ENCODE data around the gene SLC4A9. TPM values are rescaled to one million over a fixed set of nuclear protein-coding genes. Genes with fewer than 3 reads are reported as not detected.
A peak's percentile ranks its signal among the peaks of the same experiment; 100 is the strongest.
"Not testable (repeated sequence)": the region's sequence is repeated elsewhere in the genome, so short reads cannot be mapped to it uniquely, and the experiment has no call there.

SLC4A9 gene
- total RNA-seq, 1 donor from 2014 or later, result 0.18 TPM

GRCh38 chr5:140342896-140343295, 17.1 kb upstream of the SLC4A9 start:
- no peak for DNase-seq (ENCODE audit: low spot score)
- peak overlapping the region; percentile 82 for H3K4me3 Mint-ChIP-seq (ENCODE audit: low read depth)
- H3K4me1 Mint-ChIP-seq (ENCODE audit: low read depth), result peaks cover 49% of the 10 kb centered on the region
- peak overlapping the region; percentile 92 for H3K27ac Mint-ChIP-seq
- no peaks in the 10 kb centered on the region for H3K9me3 Mint-ChIP-seq
- no peaks in the 10 kb centered on the region for H3K27me3 Mint-ChIP-seq (ENCODE audit: low read depth)
- intact Hi-C loops (cut with micrococcal nuclease), result loop anchor here (1.0 kb wide), 1 partner anchor 92 kb away; no protein-coding TSS in a partner anchor
- peaks cover 62% of the 10 kb centered on the region for H3K36me3 Mint-ChIP-seq (ENCODE audit: low read depth)

- not testable (repeated sequence) for H3K27ac Mint-ChIP-seq; H3K9me3 Mint-ChIP-seq; DNase-seq (ENCODE audit: low spot score); H3K27me3 Mint-ChIP-seq (ENCODE audit: low read depth)
- intact Hi-C loops (cut with micrococcal nuclease), result loop anchor here (2.0 kb wide), 1 partner anchor 41 kb away; the partner anchor contains the start of gene PFDN1
- Mint-ChIP-seq H3K36me3 (ENCODE audit: low read depth) (peaks cover 56% of the 10 kb centered on the region), H3K4me3 (ENCODE audit: low read depth) (peak overlapping the region; percentile 87), H3K4me1 (ENCODE audit: low read depth) (peaks cover 47% of the 10 kb centered on the region)
Measured at GRCh38 chr5:140343849-140344248, 16.1 kb upstream of the SLC4A9 start.

- peaks cover 4% of the 10 kb centered on the region for H3K27me3 Mint-ChIP-seq (ENCODE audit: low read depth)
- H3K9me3 Mint-ChIP-seq, result no peaks in the 10 kb centered on the region
- no peak for DNase-seq (ENCODE audit: low spot score)
- peaks cover 47% of the 10 kb centered on the region for H3K4me1 Mint-ChIP-seq (ENCODE audit: low read depth)
- intact Hi-C loops (cut with micrococcal nuclease), result loop anchor here (2.0 kb wide), 1 partner anchor 42 kb away; the partner anchor contains the start of gene PFDN1
- H3K27ac Mint-ChIP-seq, result no peak overlapping the region
- H3K4me3 Mint-ChIP-seq (ENCODE audit: low read depth), result peak overlapping the region; percentile 87
- H3K36me3 Mint-ChIP-seq (ENCODE audit: low read depth), result peaks cover 49% of the 10 kb centered on the region
Measured at GRCh38 chr5:140344683-140345423, 15.1 kb upstream of the SLC4A9 start.

- Mint-ChIP-seq H3K27ac (no peak overlapping the region), H3K27me3 (ENCODE audit: low read depth) (peaks cover 8% of the 10 kb centered on the region), H3K4me3 (ENCODE audit: low read depth) (peak overlapping the region; percentile 87), H3K36me3 (ENCODE audit: low read depth) (peaks cover 41% of the 10 kb centered on the region), H3K9me3 (no peaks in the 10 kb centered on the region), H3K4me1 (ENCODE audit: low read depth) (peaks cover 42% of the 10 kb centered on the region)
- intact Hi-C loops (cut with micrococcal nuclease), result loop anchor here (2.0 kb wide), 1 partner anchor 43 kb away; the partner anchor contains the start of gene PFDN1
- DNase-seq (ENCODE audit: low spot score), result no peak
Measured at GRCh38 chr5:140345919-140346347, 14.1 kb upstream of the SLC4A9 start.

GRCh38 chr5:140346348-140347221, 13.4 kb upstream of the SLC4A9 start, which contains the start of gene HBEGF:
Gene HBEGF, minus strand, starts transcription at chr5:140346603. Its CDS starts 275 bp downstream, at chr5:140346328.
- Mint-ChIP-seq H3K4me3 (ENCODE audit: low read depth) (peak within 1 kb of the TSS; percentile 87), H3K27me3 (ENCODE audit: low read depth) (peaks cover 11% of the 10 kb centered on the region)

GRCh38 chr5:140347360-140347759, 12.6 kb upstream of the SLC4A9 start:
- no peak overlapping the region for H3K27ac Mint-ChIP-seq
- peak overlapping the region; percentile 69 for H3K4me3 Mint-ChIP-seq (ENCODE audit: low read depth)
- peaks cover 28% of the 10 kb centered on the region for H3K36me3 Mint-ChIP-seq (ENCODE audit: low read depth)
- intact Hi-C loops (cut with micrococcal nuclease), result no loop called here
- peaks cover 35% of the 10 kb centered on the region for H3K4me1 Mint-ChIP-seq (ENCODE audit: low read depth)
- DNase-seq (ENCODE audit: low spot score), result no peak
- H3K27me3 Mint-ChIP-seq (ENCODE audit: low read depth), result peaks cover 13% of the 10 kb centered on the region
- H3K9me3 Mint-ChIP-seq, result no peaks in the 10 kb centered on the region

More at GRCh38 chr5:140346348-140347221, 13.4 kb upstream of the SLC4A9 start, which contains the start of gene HBEGF:
- no peaks in the 10 kb centered on the region for H3K9me3 Mint-ChIP-seq
- peaks cover 35% of the 10 kb centered on the region for H3K36me3 Mint-ChIP-seq (ENCODE audit: low read depth)
- intact Hi-C loops (cut with micrococcal nuclease), result no loop called here
- DNase-seq (ENCODE audit: low spot score), result peak; percentile 36
- H3K4me1 Mint-ChIP-seq (ENCODE audit: low read depth), result peaks cover 39% of the 10 kb centered on the region
- peak within 1 kb of the TSS; percentile 33 for H3K27ac Mint-ChIP-seq

- intact Hi-C loops (cut with micrococcal nuclease), result no loop called here
- DNase-seq (ENCODE audit: low spot score), result no peak
- H3K36me3 Mint-ChIP-seq (ENCODE audit: low read depth), result peaks cover 20% of the 10 kb centered on the region
- H3K4me3 Mint-ChIP-seq (ENCODE audit: low read depth), result no peak overlapping the region
- peaks cover 13% of the 10 kb centered on the region for H3K27me3 Mint-ChIP-seq (ENCODE audit: low read depth)
- peaks cover 27% of the 10 kb centered on the region for H3K4me1 Mint-ChIP-seq (ENCODE audit: low read depth)
- H3K9me3 Mint-ChIP-seq, result no peaks in the 10 kb centered on the region
- H3K27ac Mint-ChIP-seq, result no peak overlapping the region
Measured at GRCh38 chr5:140348104-140348503, 11.9 kb upstream of the SLC4A9 start.

GRCh38 chr5:140349244-140349643, 10.8 kb upstream of the SLC4A9 start:
- H3K4me1 Mint-ChIP-seq (ENCODE audit: low read depth), result peaks cover 21% of the 10 kb centered on the region
- peaks cover 15% of the 10 kb centered on the region for H3K27me3 Mint-ChIP-seq (ENCODE audit: low read depth)
- DNase-seq (ENCODE audit: low spot score), result no peak
- intact Hi-C loops (cut with micrococcal nuclease), result no loop called here
- H3K27ac Mint-ChIP-seq, result no peak overlapping the region
- no peak overlapping the region for H3K4me3 Mint-ChIP-seq (ENCODE audit: low read depth)
- H3K9me3 Mint-ChIP-seq, result no peaks in the 10 kb centered on the region
- peaks cover 9% of the 10 kb centered on the region for H3K36me3 Mint-ChIP-seq (ENCODE audit: low read depth)

- Mint-ChIP-seq H3K27me3 (ENCODE audit: low read depth) (peaks cover 15% of the 10 kb centered on the region), H3K27ac (no peak overlapping the region), H3K9me3 (no peaks in the 10 kb centered on the region), H3K36me3 (ENCODE audit: low read depth) (no peaks in the 10 kb centered on the region), H3K4me1 (ENCODE audit: low read depth) (peaks cover 10% of the 10 kb centered on the region), H3K4me3 (ENCODE audit: low read depth) (no peak overlapping the region)
- intact Hi-C loops (cut with micrococcal nuclease), result loop anchor here (1.0 to 5.0 kb wide), 3 partner anchors 107 to 174 kb away; partner anchors contain the start of gene CYSTM1
- peak; percentile 45 for DNase-seq (ENCODE audit: low spot score)
Measured at GRCh38 chr5:140351609-140352334, 8.2 kb upstream of the SLC4A9 start.

- Mint-ChIP-seq H3K36me3 (ENCODE audit: low read depth) (no peaks in the 10 kb centered on the region), H3K4me3 (ENCODE audit: low read depth) (no peak overlapping the region), H3K27ac (no peak overlapping the region), H3K27me3 (ENCODE audit: low read depth) (peaks cover 15% of the 10 kb centered on the region), H3K4me1 (ENCODE audit: low read depth) (peaks cover 13% of the 10 kb centered on the region), H3K9me3 (no peaks in the 10 kb centered on the region)
- intact Hi-C loops (cut with micrococcal nuclease), result no loop called here
- no peak for DNase-seq (ENCODE audit: low spot score)
Measured at GRCh38 chr5:140355546-140355945, 4.4 kb upstream of the SLC4A9 start.

- intact Hi-C loops (cut with micrococcal nuclease), result loop anchor here (1.0 kb wide), 2 partner anchors 113 to 117 kb away; no protein-coding TSS in a partner anchor
- Mint-ChIP-seq H3K36me3 (ENCODE audit: low read depth) (no peaks in the 10 kb centered on the region), H3K9me3 (no peaks in the 10 kb centered on the region), H3K4me3 (ENCODE audit: low read depth) (no peak overlapping the region), H3K27ac (no peak overlapping the region), H3K4me1 (ENCODE audit: low read depth) (peaks cover 9% of the 10 kb centered on the region), H3K27me3 (ENCODE audit: low read depth) (peaks cover 9% of the 10 kb centered on the region)
- DNase-seq (ENCODE audit: low spot score), result no peak
Measured at GRCh38 chr5:140356853-140357725, 2.9 kb upstream of the SLC4A9 start.

Data from activated T-helper 2 cell treated with anti-CD3 and anti-CD28 coated beads, Interferon-gamma antibody, Interleukin-2, Interleukin-4, amounts not matched to agents 10 μg/mL and 5 μg/mL and 100 μg/mL, durations not matched to agents 14 hours and 24 hours and 36 hours (primary cell).